Measurements from ENCODE around the gene UBA6. TPM values are rescaled to one million over a fixed set of nuclear protein-coding genes. Genes with fewer than 3 reads are reported as not detected.
"Not testable (repeated sequence)": the region's sequence is repeated elsewhere in the genome, so short reads cannot be mapped to it uniquely, and the experiment has no call there.

Gene UBA6
- total RNA-seq, 1 experiment from 2014 or later: 72.2 TPM

DNA sequence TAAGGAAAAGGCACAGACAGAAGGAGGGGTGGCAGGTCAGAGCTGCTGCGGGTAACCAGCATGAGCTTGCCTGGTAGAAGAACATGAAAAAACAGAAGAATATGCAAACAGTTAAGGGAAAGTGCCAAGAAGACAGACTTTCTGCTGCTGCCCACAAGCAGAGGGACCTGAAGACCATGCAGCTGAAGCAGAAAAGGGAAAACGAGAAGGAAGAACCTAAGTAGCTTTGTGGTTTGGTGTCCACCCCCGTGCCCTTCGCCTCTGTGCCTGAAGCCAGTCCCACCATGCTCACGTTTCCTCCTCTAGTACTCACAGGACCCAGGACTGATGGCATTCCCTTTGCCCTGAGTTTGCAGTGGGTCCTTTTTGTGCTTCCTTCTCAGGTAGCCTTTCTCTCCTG, 62.8 kb downstream of the UBA6 start:
- H3K23ac ChIP-seq (ENCODE audit: insufficient read length, low read depth, low read length): no peak overlapping the region
- Mint-ChIP-seq H3K27ac (no peak overlapping the region; a peak in 1 of 7 replicates), H3K4me1 (no peaks in the 10 kb centered on the region), H3K4me3 (no peak overlapping the region), H3K36me3 (ENCODE audit: insufficient read depth in 1 of 3, low read depth in 3 of 3) (peaks cover 35 to 61% (median 49%) of the 10 kb centered on the region in 3 experiments), H3K27me3 (ENCODE audit: low read depth) (no peaks in the 10 kb centered on the region), H3K9me3 (peaks cover 10 to 13% of the 10 kb centered on the region in 2 experiments)
- H4K5ac ChIP-seq (ENCODE audit: insufficient read length, low read depth, low read length): no peak overlapping the region
- H2BK120ac ChIP-seq (ENCODE audit: low read depth, low read length, poor library complexity, severe bottlenecking): no peak overlapping the region
- H3K4me1 ChIP-seq (ENCODE audit: insufficient read depth, low read length): no peaks in the 10 kb centered on the region
- H3K9me3 ChIP-seq (ENCODE audit: control insufficient read depth, low read depth, low read length): no peaks in the 10 kb centered on the region
- no peaks in the 10 kb centered on the region for H3K79me2 ChIP-seq (ENCODE audit: insufficient read depth, low read length)
- TF ChIP-seq, protein P1, sequence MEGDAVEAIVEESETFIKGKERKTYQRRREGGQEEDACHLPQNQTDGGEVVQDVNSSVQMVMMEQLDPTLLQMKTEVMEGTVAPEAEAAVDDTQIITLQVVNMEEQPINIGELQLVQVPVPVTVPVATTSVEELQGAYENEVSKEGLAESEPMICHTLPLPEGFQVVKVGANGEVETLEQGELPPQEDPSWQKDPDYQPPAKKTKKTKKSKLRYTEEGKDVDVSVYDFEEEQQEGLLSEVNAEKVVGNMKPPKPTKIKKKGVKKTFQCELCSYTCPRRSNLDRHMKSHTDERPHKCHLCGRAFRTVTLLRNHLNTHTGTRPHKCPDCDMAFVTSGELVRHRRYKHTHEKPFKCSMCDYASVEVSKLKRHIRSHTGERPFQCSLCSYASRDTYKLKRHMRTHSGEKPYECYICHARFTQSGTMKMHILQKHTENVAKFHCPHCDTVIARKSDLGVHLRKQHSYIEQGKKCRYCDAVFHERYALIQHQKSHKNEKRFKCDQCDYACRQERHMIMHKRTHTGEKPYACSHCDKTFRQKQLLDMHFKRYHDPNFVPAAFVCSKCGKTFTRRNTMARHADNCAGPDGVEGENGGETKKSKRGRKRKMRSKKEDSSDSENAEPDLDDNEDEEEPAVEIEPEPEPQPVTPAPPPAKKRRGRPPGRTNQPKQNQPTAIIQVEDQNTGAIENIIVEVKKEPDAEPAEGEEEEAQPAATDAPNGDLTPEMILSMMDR (conservative IDR thresholded peaks at IDR 0.05): no peak
- no peak overlapping the region for H3K4me2 ChIP-seq (ENCODE audit: insufficient read depth, insufficient read length, low read length)
- H2BK20ac ChIP-seq (ENCODE audit: low read depth, low read length, poor library complexity, severe bottlenecking): no peak overlapping the region
- H2BK12ac ChIP-seq (ENCODE audit: insufficient read length, low read depth, low read length): no peak overlapping the region
- no peak overlapping the region for H2BK5ac ChIP-seq (ENCODE audit: insufficient read length, low read length)
- H2AK5ac ChIP-seq (ENCODE audit: insufficient read length, low read length): no peak overlapping the region
- H4K91ac ChIP-seq (ENCODE audit: insufficient read length, low read depth, low read length): no peak overlapping the region
- no peak overlapping the region for H3K14ac ChIP-seq (ENCODE audit: insufficient read depth, low read length)
- no peak overlapping the region for H4K8ac ChIP-seq (replicated peaks; ENCODE audit: insufficient read length, low read depth, low read length)
- H3K56ac ChIP-seq (ENCODE audit: insufficient read length, low read depth, low read length): no peak overlapping the region
- no peak for DNase-seq
- H3K18ac ChIP-seq (ENCODE audit: insufficient read length, low read depth, low read length): no peak overlapping the region
- no peak overlapping the region for H3T11ph ChIP-seq (ENCODE audit: low read length)
- no peak overlapping the region for H2BK15ac ChIP-seq (ENCODE audit: low read depth, low read length)
- H3K27ac ChIP-seq (ENCODE audit: insufficient read length, low read depth, low read length): no peak overlapping the region
- H3K79me1 ChIP-seq (ENCODE audit: insufficient read depth, low read depth, low read length, poor library complexity, severe bottlenecking): no peaks in the 10 kb centered on the region
- H2AFZ ChIP-seq (ENCODE audit: low read length): no peak overlapping the region
- no peaks in the 10 kb centered on the region for H4K20me1 ChIP-seq (ENCODE audit: control insufficient read depth, insufficient read depth, insufficient read length)
- H3K23me2 ChIP-seq (ENCODE audit: insufficient read length, low read depth, low read length, poor library complexity, severe bottlenecking): no peaks in the 10 kb centered on the region
- WGBS (ENCODE audit: extremely low coverage, insufficient read length, low lambda C conversion rate): no CpG with 5 or more reads among the region's 5 CpGs
- H3K9ac ChIP-seq (ENCODE audit: extremely low read depth, insufficient read length, low read length): no peak overlapping the region
- no peaks in the 10 kb centered on the region for H3K27me3 ChIP-seq (ENCODE audit: insufficient read depth, low read length)
- H3K4ac ChIP-seq (ENCODE audit: low read depth, low read length): no peak overlapping the region

DNA sequence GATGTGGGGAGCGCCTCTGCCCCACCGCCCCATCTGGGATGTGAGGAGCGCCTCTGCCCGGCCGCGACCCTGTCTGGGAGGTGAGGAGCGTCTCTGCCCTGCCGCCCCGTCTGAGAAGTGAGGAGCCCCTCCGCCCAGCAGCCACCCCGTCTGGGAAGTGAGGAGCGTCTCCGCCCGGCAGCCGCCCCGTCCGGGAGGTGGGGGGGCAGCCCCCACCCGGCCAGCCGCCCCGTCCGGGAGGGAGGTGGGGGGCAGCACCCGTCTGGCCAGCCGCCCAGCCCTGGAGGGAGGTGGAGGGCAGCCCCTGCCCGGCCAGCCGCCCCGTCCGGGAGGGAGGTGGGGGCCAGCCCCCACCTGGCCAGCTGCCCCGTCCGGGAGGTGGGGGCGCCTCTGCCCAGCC, 64.0 kb downstream of the UBA6 start:
- not testable (repeated sequence) for H2AK5ac ChIP-seq (ENCODE audit: insufficient read length, low read length); H3K4me3 Mint-ChIP-seq; H4K91ac ChIP-seq (ENCODE audit: insufficient read length, low read depth, low read length); H3K4me1 ChIP-seq (ENCODE audit: insufficient read depth, low read length); H3K18ac ChIP-seq (ENCODE audit: insufficient read length, low read depth, low read length); H4K5ac ChIP-seq (ENCODE audit: insufficient read length, low read depth, low read length); H3K4me1 Mint-ChIP-seq; H3K14ac ChIP-seq (ENCODE audit: insufficient read depth, low read length); H3K23me2 ChIP-seq (ENCODE audit: insufficient read length, low read depth, low read length, poor library complexity, severe bottlenecking); H2BK20ac ChIP-seq (ENCODE audit: low read depth, low read length, poor library complexity, severe bottlenecking); H3K79me2 ChIP-seq (ENCODE audit: insufficient read depth, low read length); H2BK15ac ChIP-seq (ENCODE audit: low read depth, low read length); H2AFZ ChIP-seq (ENCODE audit: low read length); H3K27me3 ChIP-seq (ENCODE audit: insufficient read depth, low read length); H3K79me1 ChIP-seq (ENCODE audit: insufficient read depth, low read depth, low read length, poor library complexity, severe bottlenecking); H3K23ac ChIP-seq (ENCODE audit: insufficient read length, low read depth, low read length); H3K27me3 Mint-ChIP-seq (ENCODE audit: low read depth); H2BK120ac ChIP-seq (ENCODE audit: low read depth, low read length, poor library complexity, severe bottlenecking); H3K56ac ChIP-seq (ENCODE audit: insufficient read length, low read depth, low read length); DNase-seq; H3K4me2 ChIP-seq (ENCODE audit: insufficient read depth, insufficient read length, low read length); H2BK5ac ChIP-seq (ENCODE audit: insufficient read length, low read length); H3T11ph ChIP-seq (ENCODE audit: low read length); H3K27ac Mint-ChIP-seq; H3K4ac ChIP-seq (ENCODE audit: low read depth, low read length); H3K27ac ChIP-seq (ENCODE audit: insufficient read length, low read depth, low read length); H3K9me3 ChIP-seq (ENCODE audit: control insufficient read depth, low read depth, low read length); H4K20me1 ChIP-seq (ENCODE audit: control insufficient read depth, insufficient read depth, insufficient read length); H4K8ac ChIP-seq (replicated peaks; ENCODE audit: insufficient read length, low read depth, low read length); H3K9ac ChIP-seq (ENCODE audit: extremely low read depth, insufficient read length, low read length); H2BK12ac ChIP-seq (ENCODE audit: insufficient read length, low read depth, low read length)
- Mint-ChIP-seq H3K9me3 (peaks cover 10 to 13% of the 10 kb centered on the region in 2 experiments), H3K36me3 (ENCODE audit: insufficient read depth in 1 of 3, low read depth in 3 of 3) (peaks cover 43 to 72% (median 60%) of the 10 kb centered on the region in 3 experiments)
- no CpG with 5 or more reads among the region's 30 CpGs for WGBS (ENCODE audit: extremely low coverage, insufficient read length, low lambda C conversion rate)

Data from H9 (cell line).